Urinary bladder (tissue), 4 donors: Measurements from ENCODE around the gene CPNE5. TPM values are rescaled to one million over a fixed set of nuclear protein-coding genes. Genes with fewer than 3 reads are reported as not detected.

Experiments used
- DNase-seq: peaks from one replicate; pipeline ENCODE4 v3.0.0-alpha.2; 2015; ENCODE audit errors: extremely low spot score
- H3K27ac ChIP-seq: one replicate; pipeline ENCODE4 v1.5.1; 2013; ENCODE audit warnings: low read depth, mild to moderate bottlenecking, moderate library complexity
- H3K36me3 ChIP-seq: one replicate; pipeline ENCODE4 v1.6.1; 2013; ENCODE audit warnings: mild to moderate bottlenecking, moderate library complexity; ENCODE audit not compliant: insufficient read depth
- H3K4me1 ChIP-seq: one replicate; pipeline ENCODE4 v1.6.1; 2013; ENCODE audit warnings: mild to moderate bottlenecking, moderate library complexity; ENCODE audit not compliant: insufficient read depth
- H3K4me3 ChIP-seq: one replicate; pipeline ENCODE4 v1.5.1; 2013; ENCODE audit warnings: low read depth, low read length
- WGBS: extraction: QIAGEN DNeasy Blood & Tissue Kit; methylation state at CpG from one replicate; pipeline ENCODE4 v1.1.7; 2013; 5-methylcytosine and 5-hydroxymethylcytosine counted together
- polyA plus RNA-seq: library from polyadenylated mRNA; stranded (reverse); fragments of 200-250 nt; gene quantifications from one replicate; pipeline ENCODE4 v1.2.3, GENCODE V29; 2013
- total RNA-seq: library from RNA; depleted of rRNA; stranded (reverse); fragments of >200 nt; gene quantifications from one replicate; pipeline ENCODE4 v1.2.3, GENCODE V29; 2014
- donor health status: healthy with polysubstance abuse.
- donor health status: healthy.

The CPNE5 gene
- total and polyA plus RNA-seq, 2 donors, result 3.3 to 4.5 TPM

GRCh38 chr6:36865835-36866234 is 26.6 kb upstream of the CPNE5 start:
- WGBS, result 75% methylated on average over 2 of the region's 2 CpGs
- no peaks in the 10 kb centered on the region for H3K4me1 ChIP-seq
- DNase-seq, result no peak

GRCh38 chr6:36863670-36864540 is 24.7 kb upstream of the CPNE5 start:
- DNase-seq, result no peak
- Histone ChIP-seq H3K4me1 (no peaks in the 10 kb centered on the region), H3K27ac (no peak overlapping the region), H3K36me3 (no peaks in the 10 kb centered on the region), H3K4me3 (no peak overlapping the region)
- WGBS, result 91% methylated on average over 12 of the region's 12 CpGs

More at GRCh38 chr6:36865835-36866234, 26.6 kb upstream of the CPNE5 start:
- Histone ChIP-seq H3K27ac (no peak overlapping the region), H3K4me3 (no peak overlapping the region), H3K36me3 (no peaks in the 10 kb centered on the region)

- H3K4me3 ChIP-seq, result no peak overlapping the region
- no peak overlapping the region for H3K27ac ChIP-seq
- no peaks in the 10 kb centered on the region for H3K4me1 ChIP-seq
- DNase-seq, result no peak
- no peaks in the 10 kb centered on the region for H3K36me3 ChIP-seq
- WGBS, result 85% methylated on average over 4 of the region's 4 CpGs
Measured at GRCh38 chr6:36862848-36863382, 23.7 kb upstream of the CPNE5 start.

GRCh38 chr6:36862164-36862847 is 23.1 kb upstream of the CPNE5 start:
- WGBS, result 85% methylated on average over 8 of the region's 8 CpGs
- Histone ChIP-seq H3K4me3 (no peak overlapping the region), H3K27ac (no peak overlapping the region), H3K36me3 (no peaks in the 10 kb centered on the region), H3K4me1 (no peaks in the 10 kb centered on the region)
- no peak for DNase-seq

- 94% methylated on average over 7 of the region's 7 CpGs for WGBS
- no peak for DNase-seq
- Histone ChIP-seq H3K27ac (no peak overlapping the region), H3K4me1 (no peaks in the 10 kb centered on the region), H3K4me3 (no peak overlapping the region), H3K36me3 (no peaks in the 10 kb centered on the region)
Measured at GRCh38 chr6:36860126-36860525, 20.9 kb upstream of the CPNE5 start.

GRCh38 chr6:36858407-36858981 is 19.2 kb upstream of the CPNE5 start:
- WGBS, result 55% methylated on average over 6 of the region's 6 CpGs
- Histone ChIP-seq H3K4me3 (no peak overlapping the region), H3K36me3 (no peaks in the 10 kb centered on the region), H3K27ac (peak overlapping the region; percentile 11), H3K4me1 (no peaks in the 10 kb centered on the region)
- DNase-seq, result no peak

GRCh38 chr6:36857325-36857724 is 18.1 kb upstream of the CPNE5 start:
- Histone ChIP-seq H3K36me3 (no peaks in the 10 kb centered on the region), H3K27ac (no peak overlapping the region), H3K4me1 (no peaks in the 10 kb centered on the region), H3K4me3 (no peak overlapping the region)
- no peak for DNase-seq
- WGBS, result 98% methylated on average over 4 of the region's 4 CpGs

GRCh38 chr6:36856277-36856676 is 17.0 kb upstream of the CPNE5 start:
- 73% methylated on average over 8 of the region's 8 CpGs for WGBS
- H3K4me3 ChIP-seq, result no peak overlapping the region
- H3K27ac ChIP-seq, result no peak overlapping the region
- H3K4me1 ChIP-seq, result no peaks in the 10 kb centered on the region
- no peak for DNase-seq
- H3K36me3 ChIP-seq, result no peaks in the 10 kb centered on the region

- Histone ChIP-seq H3K4me3 (no peak overlapping the region), H3K4me1 (no peaks in the 10 kb centered on the region), H3K36me3 (no peaks in the 10 kb centered on the region), H3K27ac (no peak overlapping the region)
- no peak for DNase-seq
- 85% methylated on average over 10 of the region's 10 CpGs for WGBS
Measured at GRCh38 chr6:36855750-36856149, 16.5 kb upstream of the CPNE5 start.

- no peak overlapping the region for H3K27ac ChIP-seq
- no peak overlapping the region for H3K4me3 ChIP-seq
- 49% methylated on average over 5 of the region's 5 CpGs for WGBS
- no peaks in the 10 kb centered on the region for H3K4me1 ChIP-seq
- DNase-seq, result no peak
- H3K36me3 ChIP-seq, result no peaks in the 10 kb centered on the region
Measured at GRCh38 chr6:36853325-36853724, 14.1 kb upstream of the CPNE5 start.

GRCh38 chr6:36852481-36853147 is 13.4 kb upstream of the CPNE5 start:
- no peaks in the 10 kb centered on the region for H3K36me3 ChIP-seq
- no peak for DNase-seq
- H3K4me3 ChIP-seq, result no peak overlapping the region
- no peaks in the 10 kb centered on the region for H3K4me1 ChIP-seq
- 61% methylated on average over 4 of the region's 4 CpGs for WGBS
- no peak overlapping the region for H3K27ac ChIP-seq

GRCh38 chr6:36851626-36852025 is 12.4 kb upstream of the CPNE5 start:
- H3K4me1 ChIP-seq, result no peaks in the 10 kb centered on the region
- no peaks in the 10 kb centered on the region for H3K36me3 ChIP-seq
- 47% methylated on average over 4 of the region's 4 CpGs for WGBS
- H3K27ac ChIP-seq, result no peak overlapping the region
- H3K4me3 ChIP-seq, result no peak overlapping the region
- no peak for DNase-seq

GRCh38 chr6:36851149-36851614 is 11.9 kb upstream of the CPNE5 start:
- peak; percentile 84 for DNase-seq
- Histone ChIP-seq H3K36me3 (no peaks in the 10 kb centered on the region), H3K4me3 (no peak overlapping the region), H3K4me1 (no peaks in the 10 kb centered on the region), H3K27ac (no peak overlapping the region)
- 29% methylated on average over 3 of the region's 3 CpGs for WGBS
